ENCODE measurements around the gene KCNIP1.
"Not testable (repeated sequence)": the region's sequence is repeated elsewhere in the genome, so short reads cannot be mapped to it uniquely, and the experiment has no call there.

KCNIP1 gene

DNA sequence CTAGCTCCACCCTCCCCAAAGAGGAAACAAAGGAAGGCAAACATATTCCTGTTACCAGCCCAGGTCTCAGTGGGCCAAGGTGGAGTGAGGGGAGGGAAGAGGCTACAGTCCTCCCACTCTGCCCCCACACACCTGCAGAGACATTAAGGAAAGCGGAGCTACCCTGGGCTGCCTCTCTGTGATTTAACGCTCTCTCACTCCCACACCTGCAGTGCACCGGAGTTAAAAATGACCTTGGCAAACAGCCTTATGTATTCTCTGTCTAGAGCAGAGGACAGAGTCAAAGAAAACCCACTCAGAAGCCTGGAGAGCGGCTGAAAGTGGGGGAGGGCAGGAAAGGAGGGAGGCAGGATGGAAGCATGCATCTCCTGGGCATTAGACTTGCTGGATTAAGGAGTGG lies 32.7 kb downstream of the KCNIP1 start:
- no peak for DNase-seq (ENCODE audit: low read depth, low spot score)

DNA sequence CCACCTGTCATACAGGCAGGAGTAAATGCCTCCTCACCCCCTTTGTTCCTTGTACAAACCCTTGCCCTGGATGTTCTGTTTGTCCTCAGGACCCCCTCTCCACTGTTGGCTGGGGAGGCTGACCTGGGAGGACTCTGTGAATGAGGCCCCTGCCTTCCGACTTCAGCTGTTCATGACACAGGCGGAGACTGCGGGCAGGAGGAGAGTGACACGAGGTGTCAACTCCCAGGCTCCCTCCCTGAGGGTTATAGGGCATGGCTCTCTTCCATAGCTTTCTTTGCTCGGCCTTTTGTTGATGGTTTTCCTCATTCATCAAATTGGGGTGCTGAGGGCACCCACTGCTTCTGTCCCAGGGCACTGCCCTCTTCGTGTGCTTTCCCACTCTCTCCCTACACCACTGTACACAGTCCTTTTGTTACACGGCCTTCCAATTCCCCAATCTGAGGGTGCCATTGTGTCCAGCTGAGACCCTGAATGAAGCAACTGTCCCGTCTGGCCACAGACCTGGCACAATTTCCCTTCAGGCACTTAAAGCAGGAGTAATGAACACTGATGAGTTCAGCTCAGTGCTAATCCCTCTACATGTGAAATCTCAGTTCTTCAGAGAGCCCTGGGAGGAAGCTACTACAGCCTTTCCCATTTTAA lies 33.8 kb downstream of the KCNIP1 start:
- DNase-seq (ENCODE audit: low read depth, low spot score): no peak

DNA sequence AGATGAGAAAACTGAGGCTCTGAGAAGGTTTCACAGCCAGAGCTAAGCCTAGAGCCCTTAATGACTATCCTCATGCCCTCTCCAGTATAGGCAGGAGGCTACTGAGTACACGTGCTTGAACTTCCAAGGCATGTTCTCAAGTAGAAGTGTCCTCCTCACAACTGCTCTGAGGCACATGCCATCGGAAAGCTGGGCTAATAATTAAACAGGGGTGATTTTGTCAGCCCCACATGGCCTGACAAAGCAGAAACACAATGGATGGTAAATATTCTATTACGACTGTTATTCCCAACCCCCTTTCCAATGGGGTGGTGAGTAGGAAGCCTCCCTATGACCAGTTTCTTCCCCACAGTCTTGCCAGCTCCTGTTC lies 34.3 kb downstream of the KCNIP1 start:
- no peak for DNase-seq (ENCODE audit: low read depth, low spot score)

DNA sequence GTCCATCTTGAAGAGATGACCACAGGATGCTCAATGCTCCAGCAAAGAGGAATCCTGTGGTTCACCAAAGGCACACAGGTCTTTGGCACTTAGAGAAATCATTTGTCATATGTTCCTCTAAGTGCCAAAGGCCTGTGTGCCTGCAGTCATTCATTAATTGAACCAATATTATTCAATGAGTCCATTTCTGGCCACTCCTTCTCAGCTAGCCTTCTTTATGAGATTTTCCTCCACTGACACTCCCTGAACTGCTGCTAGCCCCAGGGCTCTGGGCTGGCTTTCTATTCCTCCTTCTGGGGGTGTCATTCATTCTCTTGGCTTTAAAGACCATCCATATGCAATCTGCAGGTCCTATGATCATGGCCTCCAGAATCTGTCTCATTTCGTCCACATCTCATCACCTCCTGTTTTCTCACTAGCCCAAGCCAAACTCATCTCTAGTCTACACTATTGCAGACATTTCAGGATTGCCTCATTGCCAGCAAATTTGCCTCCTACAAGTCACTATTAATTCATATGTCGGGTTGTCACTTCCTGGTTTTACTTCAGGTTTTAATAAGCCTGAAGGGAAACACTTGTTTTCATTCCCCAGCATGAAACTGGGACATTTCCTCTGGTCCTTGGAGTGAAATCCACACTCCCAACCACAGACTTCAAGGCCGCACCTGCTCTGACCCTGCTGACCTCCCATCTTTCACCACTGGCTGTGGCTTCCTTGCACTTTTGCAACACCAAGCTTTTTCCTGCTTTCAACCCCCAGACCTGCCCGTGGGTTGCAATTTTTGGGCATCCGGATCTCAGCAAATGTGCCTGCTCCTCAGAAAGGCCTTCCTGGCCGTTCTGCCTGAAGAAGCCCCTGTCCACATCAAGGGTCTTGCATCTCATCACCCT lies 35.1 kb downstream of the KCNIP1 start:
- DNase-seq (ENCODE audit: low read depth, low spot score): no peak

DNA sequence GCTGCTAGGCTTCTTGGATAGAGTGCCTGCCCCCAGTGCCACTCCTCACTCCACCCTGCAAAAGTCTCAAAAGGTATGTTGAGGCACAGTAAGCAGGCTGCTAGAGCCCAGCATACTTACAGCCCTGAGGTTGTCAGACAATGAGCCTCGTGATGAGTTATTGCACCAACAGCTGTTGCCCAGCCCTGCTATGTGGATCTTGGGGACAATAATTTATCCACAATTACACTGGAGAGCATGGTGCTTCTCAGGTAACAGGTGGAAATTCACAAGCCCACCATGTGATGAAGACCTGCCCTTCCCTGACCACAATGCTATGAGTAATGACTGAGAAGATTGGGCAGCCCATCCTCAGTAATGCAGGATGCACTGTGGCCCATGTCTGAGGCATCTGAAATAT lies 36.5 kb downstream of the KCNIP1 start:
- no peak for DNase-seq (ENCODE audit: low read depth, low spot score)

DNA sequence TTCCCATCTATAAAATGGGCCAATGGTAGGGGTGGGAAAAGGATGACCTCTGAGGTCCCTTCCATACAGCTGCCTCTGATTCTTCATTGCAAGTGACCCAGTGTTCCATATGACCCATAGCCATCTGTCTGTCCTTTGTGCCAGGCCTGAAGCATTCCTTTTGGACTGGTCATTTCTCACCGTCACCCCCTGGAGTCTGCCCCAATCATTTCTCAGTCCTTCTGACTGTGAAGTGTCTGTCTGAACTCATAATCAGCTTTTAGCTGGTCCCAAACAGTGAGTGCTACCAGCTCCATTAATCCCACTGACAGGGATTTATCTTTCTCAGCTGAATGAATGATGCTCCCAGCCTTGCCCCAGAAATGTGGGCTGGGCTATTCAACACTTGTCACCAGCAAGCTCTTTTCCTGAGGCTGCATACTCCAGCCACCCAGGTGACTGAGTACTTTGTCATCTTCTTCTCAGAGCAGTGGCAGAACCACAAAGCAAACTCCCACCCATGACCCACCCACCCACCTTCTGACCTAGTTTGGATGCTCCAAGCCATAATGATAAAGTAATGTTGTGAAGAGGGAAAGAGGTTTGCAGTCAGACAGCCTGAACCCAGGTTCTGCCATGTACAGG lies 37.4 kb downstream of the KCNIP1 start:
- no peak for DNase-seq (ENCODE audit: low read depth, low spot score)

DNA sequence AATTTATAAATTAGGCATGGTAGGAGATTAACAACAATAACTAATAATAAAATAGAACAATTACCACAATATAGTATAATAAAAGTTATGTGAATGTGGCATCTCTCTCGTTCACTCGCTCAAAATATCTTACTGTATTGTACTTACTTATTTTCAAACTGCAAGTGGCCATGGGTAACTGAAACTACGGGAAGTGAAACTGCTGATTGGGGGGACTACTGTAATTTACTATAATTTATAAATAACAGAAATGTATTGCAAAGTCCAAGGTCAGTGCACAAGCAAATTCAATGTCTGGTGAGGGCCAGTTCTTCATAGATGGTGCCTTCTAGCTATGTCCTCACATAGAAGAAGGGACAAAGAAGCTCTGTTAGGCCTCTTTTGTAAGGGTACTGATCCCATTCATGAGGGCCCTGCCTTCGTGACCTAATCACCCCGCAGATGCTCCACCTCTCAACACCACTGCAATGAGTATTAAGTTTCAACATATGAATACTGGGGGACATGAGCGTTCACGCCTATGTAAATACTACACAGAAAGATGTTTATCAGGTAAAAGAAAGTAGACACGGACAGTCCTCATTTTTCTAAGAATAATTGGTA lies 39.0 kb downstream of the KCNIP1 start:
- no peak for DNase-seq (ENCODE audit: low read depth, low spot score)

DNA sequence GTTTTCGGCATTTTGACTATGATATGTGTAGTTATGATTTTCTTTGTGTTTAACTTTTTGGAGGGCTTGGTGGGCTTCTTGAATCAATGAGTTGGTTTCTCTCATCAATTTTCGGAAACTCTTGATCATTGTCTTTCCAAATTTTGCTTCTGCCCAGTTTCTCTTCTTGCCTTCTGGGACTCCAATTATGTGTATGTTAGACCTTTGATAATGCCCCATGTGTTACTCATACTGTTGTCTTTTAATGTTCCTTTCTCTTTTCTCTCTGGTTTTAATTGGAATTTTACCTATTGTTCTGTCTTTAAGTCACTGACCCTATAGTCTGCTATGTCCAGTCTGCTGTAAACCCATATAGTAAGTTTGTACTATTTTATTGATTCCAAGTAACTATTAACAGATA lies 41.5 kb downstream of the KCNIP1 start:
- DNase-seq (ENCODE audit: low read depth, low spot score): no peak

DNA sequence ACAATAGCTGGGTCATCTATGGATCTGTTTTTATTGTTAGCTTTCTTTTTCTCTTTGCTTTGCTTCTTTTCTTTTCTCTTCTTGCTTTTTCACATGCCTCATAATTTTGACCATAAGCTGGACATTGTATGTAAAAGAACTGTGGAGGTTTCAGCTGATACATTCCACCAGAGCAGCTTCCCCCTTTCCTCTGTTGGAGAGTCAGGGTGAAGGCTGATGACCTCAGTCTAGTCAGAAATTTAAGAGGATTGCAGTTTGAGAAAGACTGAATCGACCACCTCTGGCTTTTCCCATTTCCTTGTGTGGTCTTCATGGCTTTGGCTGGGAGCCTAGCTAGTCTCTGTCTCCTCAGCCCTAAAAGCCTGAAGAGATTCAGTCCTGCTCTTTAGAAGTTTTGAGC lies 42.0 kb downstream of the KCNIP1 start:
- no peak for DNase-seq (ENCODE audit: low read depth, low spot score)

DNA sequence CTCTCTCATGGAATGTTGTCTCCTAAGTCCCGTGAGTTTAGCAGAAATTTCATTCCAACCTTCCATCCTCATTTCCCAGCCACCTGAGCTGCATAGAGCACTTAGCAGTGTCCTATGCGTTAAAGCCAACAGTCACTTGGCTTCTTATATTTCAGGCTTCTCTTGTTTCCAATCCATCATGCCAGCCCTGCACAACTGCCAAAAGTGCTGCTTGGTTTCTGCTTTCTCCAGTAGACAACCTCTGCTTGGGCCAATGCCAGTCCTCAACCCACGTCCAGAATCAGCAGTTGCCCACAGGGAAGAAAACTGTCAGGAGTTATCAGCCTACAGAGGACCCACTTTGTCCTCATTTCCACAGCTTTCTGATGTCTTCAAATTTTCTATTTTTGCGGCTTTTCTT lies 42.5 kb downstream of the KCNIP1 start:
- DNase-seq (ENCODE audit: low read depth, low spot score): no peak

DNA sequence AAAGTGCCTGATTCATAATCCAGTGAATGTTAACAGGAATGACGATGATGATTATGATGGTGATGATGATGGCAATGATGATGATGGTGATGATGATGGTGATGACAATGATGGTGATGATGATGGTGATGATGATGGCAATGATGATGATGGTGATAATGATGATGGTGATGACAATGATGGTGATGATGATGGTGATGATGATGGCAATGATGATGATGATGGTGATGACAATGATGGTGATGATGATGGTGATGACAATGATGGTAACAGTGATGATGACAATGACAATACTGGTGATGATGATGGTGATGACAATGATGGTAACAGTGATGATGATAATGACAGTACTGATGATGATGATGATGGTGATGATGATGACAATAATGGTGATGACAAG lies 46.6 kb downstream of the KCNIP1 start:
- not testable (repeated sequence) for DNase-seq (ENCODE audit: low read depth, low spot score)

DNA sequence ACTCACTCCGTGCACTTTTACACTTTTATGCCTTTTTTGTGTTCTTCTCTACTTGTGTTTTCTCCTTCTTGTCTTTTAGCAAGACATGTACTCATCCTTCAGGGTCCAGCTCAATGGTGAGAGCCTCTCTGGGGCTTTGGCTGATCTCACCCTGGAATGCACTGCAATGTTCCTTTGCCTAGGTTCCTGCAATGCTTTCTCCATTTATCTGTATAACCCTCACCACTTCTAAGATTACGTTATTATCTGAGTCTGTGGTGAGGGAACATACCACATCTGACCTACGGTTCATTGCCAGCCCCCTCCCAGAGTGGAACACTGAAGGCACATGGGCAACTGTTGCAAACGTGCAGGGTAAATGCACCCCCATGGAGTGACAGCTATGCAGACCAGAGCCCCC lies 47.3 kb downstream of the KCNIP1 start:
- no peak for DNase-seq (ENCODE audit: low read depth, low spot score)

DNA sequence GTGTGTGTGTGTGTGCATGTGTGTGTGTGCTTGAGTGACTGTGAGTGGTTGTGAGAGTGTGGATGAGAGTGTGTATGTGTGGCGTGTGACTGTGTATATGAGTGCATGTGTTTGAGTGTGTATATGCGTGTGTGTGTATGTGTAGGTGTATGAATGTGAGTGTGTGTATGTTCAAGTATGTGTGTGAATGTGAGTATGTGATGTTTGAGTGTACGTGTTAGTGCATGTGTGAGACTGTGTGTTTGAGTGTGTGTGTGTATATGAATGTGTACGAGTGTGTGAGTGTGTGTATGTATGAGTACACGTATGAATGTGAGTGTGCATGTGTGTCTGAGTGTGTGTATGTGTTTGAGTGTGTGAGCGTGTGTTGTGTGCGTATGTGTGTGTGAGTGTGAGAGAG lies 47.8 kb downstream of the KCNIP1 start:
- no peak for DNase-seq (ENCODE audit: low read depth, low spot score)

DNA sequence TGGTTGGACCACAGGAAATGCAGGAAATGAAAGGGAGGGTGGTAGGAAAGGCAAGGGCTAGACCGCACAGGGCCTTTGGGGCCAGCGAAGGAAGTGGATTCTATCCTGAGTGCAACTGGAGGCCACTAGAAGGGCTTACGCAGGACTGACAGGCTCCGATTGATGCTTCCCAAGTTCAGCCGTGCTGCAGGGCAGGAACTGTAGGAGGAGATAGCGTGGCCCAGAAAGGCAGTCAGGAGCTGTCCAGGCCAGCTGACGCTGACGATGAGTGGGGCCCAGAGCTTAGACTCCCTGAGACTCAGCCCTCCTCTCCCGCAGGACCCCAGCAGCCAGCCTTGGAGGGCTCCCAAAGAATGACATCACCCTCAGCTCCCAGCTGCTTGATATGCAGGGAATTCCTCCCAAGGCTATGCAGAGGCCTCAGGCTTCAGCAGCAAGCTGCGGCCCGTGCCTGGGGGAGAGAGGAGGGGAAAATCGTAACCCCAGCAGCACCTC lies 48.8 kb downstream of the KCNIP1 start:
- DNase-seq (ENCODE audit: low read depth, low spot score): peak; percentile 48

DNA sequence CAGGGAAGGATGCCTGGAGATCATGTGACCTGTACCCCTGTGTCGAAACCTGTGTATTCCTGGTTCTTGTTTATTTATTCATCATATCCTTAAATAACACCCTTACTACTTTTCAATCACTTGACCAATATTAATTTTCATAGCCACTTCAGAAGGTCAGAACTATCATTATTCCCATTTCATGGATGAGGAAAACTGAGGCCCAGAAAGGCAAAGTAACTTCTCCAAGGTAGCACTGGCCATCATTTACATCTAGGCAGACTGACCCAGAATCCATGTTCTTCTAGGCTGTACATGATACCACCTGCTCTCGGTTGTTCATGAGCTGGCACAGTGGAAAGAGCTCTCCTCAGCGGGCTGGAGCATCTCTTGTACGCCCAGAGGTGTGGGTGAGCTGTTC lies 49.4 kb downstream of the KCNIP1 start:
- DNase-seq (ENCODE audit: low read depth, low spot score): no peak

DNA sequence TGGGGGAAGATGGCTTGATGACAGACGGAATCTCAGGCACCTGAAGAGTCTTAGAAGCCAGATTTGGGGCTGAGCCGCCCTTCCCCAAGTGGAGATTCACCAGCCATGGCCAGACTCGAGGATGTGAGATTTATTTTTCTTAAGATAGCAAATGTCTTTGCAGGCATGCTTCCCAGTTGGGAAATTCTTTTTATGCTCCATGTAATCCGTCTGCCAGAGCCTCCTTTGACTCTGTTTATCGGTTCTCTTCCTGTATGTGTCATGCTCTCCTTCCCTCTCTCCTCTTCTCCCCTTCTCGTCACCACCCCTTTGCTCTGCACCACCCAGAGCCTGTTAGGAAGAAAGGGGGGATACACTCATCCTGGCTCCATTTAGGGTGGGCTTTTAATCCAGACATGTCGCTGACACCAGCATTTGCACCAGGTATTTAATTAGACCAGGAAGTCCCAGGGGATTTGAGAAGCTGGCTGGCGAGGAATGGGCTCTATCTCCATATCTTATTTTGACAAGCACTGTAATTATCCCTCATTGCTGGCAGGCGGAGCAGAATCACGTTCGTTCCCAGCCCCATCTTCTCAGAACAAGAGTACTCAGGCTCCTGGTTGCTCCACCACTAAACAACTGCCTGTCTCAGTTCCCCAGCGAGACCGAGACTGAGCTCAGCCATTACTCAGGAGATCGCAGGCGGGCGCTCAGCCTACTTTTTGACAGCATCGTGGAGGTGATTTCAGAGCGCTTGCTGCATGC lies 50.9 kb downstream of the KCNIP1 start:
- DNase-seq (ENCODE audit: low read depth, low spot score): no peak

DNA sequence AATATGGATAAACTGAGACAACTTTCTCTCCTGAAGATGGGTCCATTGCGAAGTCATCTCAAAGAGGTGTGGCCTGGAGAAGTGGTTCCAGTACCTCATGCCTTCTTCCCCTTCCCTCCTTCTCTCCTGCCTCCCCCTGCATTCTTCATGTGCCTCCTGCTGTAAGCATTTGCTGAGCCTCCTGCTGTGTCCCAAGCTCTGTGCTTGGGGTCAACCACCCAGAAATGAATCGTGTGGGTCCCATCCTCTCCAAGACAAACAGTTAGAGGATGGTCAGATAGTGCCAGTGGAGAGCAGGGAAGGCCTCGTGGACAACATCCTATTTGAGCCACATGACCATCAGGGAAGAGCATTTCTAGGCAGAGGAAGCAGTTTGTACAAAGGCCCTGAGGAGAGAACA lies 53.5 kb downstream of the KCNIP1 start:
- no peak for DNase-seq (ENCODE audit: low read depth, low spot score)

DNA sequence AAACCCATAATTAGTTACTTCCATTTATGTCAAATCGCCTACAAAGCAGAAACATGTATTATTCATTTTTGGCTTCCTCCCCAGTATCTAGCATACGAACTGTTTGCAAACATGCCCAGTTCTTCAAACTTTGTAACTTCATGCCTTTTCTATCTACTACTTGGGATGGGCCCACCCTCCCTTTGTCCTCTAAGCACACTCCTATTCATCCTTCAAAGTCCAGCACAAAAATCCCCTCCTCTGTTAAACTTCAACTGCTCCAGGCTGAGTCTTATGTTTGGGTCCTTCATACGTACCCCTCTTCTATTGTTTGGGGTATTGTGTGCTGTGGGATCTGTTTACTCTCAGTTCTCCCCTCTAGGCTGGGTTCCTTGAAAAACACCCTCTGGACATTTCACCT lies 55.5 kb downstream of the KCNIP1 start:
- DNase-seq (ENCODE audit: low read depth, low spot score): no peak

DNA sequence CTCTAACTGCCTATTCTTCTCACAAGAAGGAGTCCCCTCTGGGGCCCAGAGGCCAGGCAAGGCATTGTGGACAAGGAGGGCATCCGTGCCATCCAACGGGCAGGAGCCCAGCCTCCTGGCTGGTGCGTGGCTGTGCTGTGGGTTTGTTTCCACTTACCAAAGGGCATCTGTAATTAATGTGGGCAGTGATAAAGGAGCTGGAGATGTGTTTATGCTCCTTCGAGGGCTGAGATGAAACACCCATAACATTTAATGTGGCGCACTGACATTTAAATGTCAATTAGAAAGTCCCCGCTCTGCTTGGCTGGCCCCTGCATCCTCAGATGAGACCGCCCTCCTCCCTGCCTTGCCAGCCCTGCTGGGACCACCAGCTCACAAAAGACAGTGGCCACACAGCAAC lies 57.1 kb downstream of the KCNIP1 start:
- no peak for DNase-seq (ENCODE audit: low read depth, low spot score)

DNA sequence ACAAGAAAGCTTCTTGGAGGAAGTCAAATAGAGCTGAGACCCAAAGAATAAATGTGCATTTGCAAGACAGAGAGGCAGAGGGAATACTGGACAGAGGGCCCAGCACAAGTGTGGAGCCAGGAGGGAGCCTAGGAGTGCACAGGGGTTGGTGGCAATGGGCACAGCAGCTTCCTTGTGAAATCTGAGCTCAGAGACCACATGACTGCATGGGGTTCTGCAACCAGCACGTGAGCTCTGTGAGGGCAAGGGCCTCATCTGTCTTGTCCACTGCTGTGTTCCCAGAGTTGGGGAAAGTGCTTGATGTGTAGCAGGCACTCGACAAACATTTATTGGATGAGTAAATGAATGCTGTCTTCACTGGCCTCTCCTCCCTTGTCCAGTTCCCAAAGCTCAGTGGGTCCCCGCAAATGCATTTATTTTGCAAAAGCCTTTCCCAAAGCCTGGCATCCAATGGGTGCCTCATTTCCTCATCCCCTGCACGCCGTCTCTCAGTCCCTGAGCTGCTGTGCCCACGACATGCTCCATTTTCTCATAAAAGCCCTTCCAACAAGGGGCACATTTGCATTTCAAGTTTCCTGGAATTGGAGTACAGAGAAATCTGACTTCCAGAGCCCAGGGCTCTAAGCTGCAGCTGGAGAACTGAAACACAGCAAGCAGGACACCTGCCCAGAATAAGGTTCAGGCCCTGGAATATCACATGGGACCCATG lies 58.5 kb downstream of the KCNIP1 start:
- no peak for DNase-seq (ENCODE audit: low read depth, low spot score)

DNA sequence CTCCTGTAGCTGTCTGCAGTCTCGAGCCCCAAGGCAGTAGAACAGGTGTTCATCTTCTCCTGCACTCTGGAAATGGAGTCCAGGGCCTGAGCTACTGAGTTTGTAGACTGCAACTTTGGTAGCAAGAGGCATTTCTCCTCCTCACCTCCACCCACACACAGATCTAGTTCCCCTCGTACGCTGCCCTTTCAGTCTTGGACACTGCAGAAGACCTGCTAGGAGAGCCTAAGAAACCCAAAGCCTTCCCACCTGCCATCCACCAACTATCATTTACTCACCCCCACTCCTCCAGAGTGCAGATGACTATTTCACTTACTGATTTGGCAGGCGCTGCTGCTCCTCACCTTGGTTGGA lies 59.0 kb downstream of the KCNIP1 start:
- DNase-seq (ENCODE audit: low read depth, low spot score): no peak
